ENCODE data around the gene GDAP1L1. TPM values are rescaled to one million over a fixed set of nuclear protein-coding genes. Genes with fewer than 3 reads are reported as not detected.

Gene GDAP1L1
- total RNA-seq, 2 donors from 2014 or later, result 1.5 TPM; not detected in 1

GRCh38 chr20:44203161-44203560 lies 43.9 kb upstream of the GDAP1L1 start:
- no peak overlapping the region for H3K4me3 ChIP-seq
- no peaks in the 10 kb centered on the region for H3K27me3 ChIP-seq (replicated peaks; ENCODE audit: insufficient read depth)
- H3K4me1 ChIP-seq (replicated peaks), result peaks cover 15% of the 10 kb centered on the region
- H3K27ac ChIP-seq, result peak overlapping the region in 1 of 2 donors; percentile 68
- TF ChIP-seq POLR2A (IDR thresholded peaks at IDR 0.05), result no peak
- no peaks in the 10 kb centered on the region for H3K9me3 ChIP-seq
- 88% methylated on average over 2 of the region's 2 CpGs for WGBS
- intact Hi-C loops (cut with DNase I), result loop anchor here (10.0 kb wide), 1 partner anchor 532 kb away; no protein-coding TSS in a partner anchor
- H3K36me3 ChIP-seq, result peaks cover 0 to 5% of the 10 kb centered on the region in 2 donors
- DNase-seq (ENCODE audit: low spot score), result no peak

GRCh38 chr20:44204156-44204831 lies 42.8 kb upstream of the GDAP1L1 start:
- intact Hi-C loops (cut with DNase I), result loop anchor here (10.0 kb wide), 1 partner anchor 531 kb away; no protein-coding TSS in a partner anchor
- H3K27ac ChIP-seq, result peak overlapping the region; percentile 66 to 68
- 77% methylated on average over 4 of the region's 4 CpGs for WGBS
- no peaks in the 10 kb centered on the region for H3K27me3 ChIP-seq (replicated peaks; ENCODE audit: insufficient read depth)
- peaks cover 0 to 5% of the 10 kb centered on the region in 2 donors for H3K36me3 ChIP-seq
- H3K4me1 ChIP-seq (replicated peaks), result peaks cover 15% of the 10 kb centered on the region
- no peaks in the 10 kb centered on the region for H3K9me3 ChIP-seq
- TF ChIP-seq POLR2A (IDR thresholded peaks at IDR 0.05), result no peak
- TF ChIP-seq POLR2AphosphoS5 (IDR thresholded peaks at IDR 0.05), result peak; percentile 94
- no peak for TF ChIP-seq CTCF (IDR thresholded peaks at IDR 0.05)
- peak; percentile 77 for DNase-seq (ENCODE audit: low spot score)
- no peak overlapping the region for H3K4me3 ChIP-seq

- WGBS, result 86% methylated on average over 10 of the region's 10 CpGs
- Histone ChIP-seq H3K36me3 (peaks cover 0 to under 1% of the 10 kb centered on the region in 2 donors), H3K27ac (peak overlapping the region; percentile 66 to 68), H3K4me3 (no peak overlapping the region), H3K4me1 (replicated peaks) (peaks cover 15% of the 10 kb centered on the region), H3K9me3 (no peaks in the 10 kb centered on the region), H3K27me3 (replicated peaks; ENCODE audit: insufficient read depth) (no peaks in the 10 kb centered on the region)
- no peak for TF ChIP-seq POLR2AphosphoS5 (IDR thresholded peaks at IDR 0.05)
- no peak for TF ChIP-seq CTCF (IDR thresholded peaks at IDR 0.05)
- TF ChIP-seq POLR2A (IDR thresholded peaks at IDR 0.05), result no peak
- DNase-seq (ENCODE audit: low spot score), result no peak
- intact Hi-C loops (cut with DNase I), result loop anchor here (10.0 kb wide), 1 partner anchor 530 kb away; no protein-coding TSS in a partner anchor
Measured at GRCh38 chr20:44204832-44205215, 42.3 kb upstream of the GDAP1L1 start.

- TF ChIP-seq POLR2A (IDR thresholded peaks at IDR 0.05), result no peak
- no peak for TF ChIP-seq POLR2AphosphoS5 (IDR thresholded peaks at IDR 0.05)
- TF ChIP-seq CTCF (IDR thresholded peaks at IDR 0.05), result no peak
- Histone ChIP-seq H3K27ac (no peak overlapping the region), H3K4me3 (no peak overlapping the region), H3K36me3 (no peaks in the 10 kb centered on the region), H3K27me3 (replicated peaks; ENCODE audit: insufficient read depth) (no peaks in the 10 kb centered on the region), H3K9me3 (no peaks in the 10 kb centered on the region), H3K4me1 (replicated peaks) (peaks cover 15% of the 10 kb centered on the region)
- intact Hi-C loops (cut with DNase I), result loop anchor here (10.0 kb wide), 1 partner anchor 529 kb away; no protein-coding TSS in a partner anchor
- no peak for DNase-seq (ENCODE audit: low spot score)
Measured at GRCh38 chr20:44206132-44206531, 41.0 kb upstream of the GDAP1L1 start.

- peaks cover 10% of the 10 kb centered on the region for H3K4me1 ChIP-seq (replicated peaks)
- intact Hi-C loops (cut with DNase I), result loop anchor here (10.0 kb wide), 1 partner anchor 528 kb away; no protein-coding TSS in a partner anchor
- 29% methylated on average over 3 of the region's 3 CpGs for WGBS
- DNase-seq (ENCODE audit: low spot score), result no peak
- TF ChIP-seq POLR2A (IDR thresholded peaks at IDR 0.05) (no peak), CTCF (IDR thresholded peaks at IDR 0.05) (no peak), POLR2AphosphoS5 (IDR thresholded peaks at IDR 0.05) (peak; percentile 15)
- peak overlapping the region in 1 of 2 donors; percentile 11 for H3K27ac ChIP-seq
- H3K4me3 ChIP-seq, result no peak overlapping the region
- H3K9me3 ChIP-seq, result no peaks in the 10 kb centered on the region
- no peaks in the 10 kb centered on the region for H3K36me3 ChIP-seq
- H3K27me3 ChIP-seq (replicated peaks; ENCODE audit: insufficient read depth), result no peaks in the 10 kb centered on the region
Measured at GRCh38 chr20:44207126-44207723, 39.9 kb upstream of the GDAP1L1 start.
